GM12891 (cell line): ENCODE data around the gene TNFSF13B.

Experiments
- PAX5 ChIP-seq: IDR thresholded peaks from 2 replicates; pipeline ENCODE4 v1.6.1; 2011; ENCODE audit warnings: low read length, moderate library complexity, mild to moderate bottlenecking; ENCODE audit not compliant: insufficient read depth, severe bottlenecking
- POLR2A ChIP-seq: IDR thresholded peaks from 2 replicates; pipeline ENCODE4 v1.6.1; 2011; ENCODE audit warnings: low read depth, low read length, control low read depth
- POLR2AphosphoS5 ChIP-seq: IDR thresholded peaks from 2 replicates; pipeline ENCODE4 v1.6.1; 2011; ENCODE audit warnings: low read depth, low read length, control low read depth
- POU2F2 ChIP-seq: IDR thresholded peaks from 2 replicates; pipeline ENCODE4 v1.6.1; 2011; ENCODE audit warnings: low read depth, mild to moderate bottlenecking, control low read depth, low read length, moderate library complexity
- SPI1 ChIP-seq: IDR thresholded peaks from 2 replicates; pipeline ENCODE4 v1.6.1; 2011; ENCODE audit warnings: low read depth, low read length, control low read depth
- TAF1 ChIP-seq: IDR thresholded peaks from 2 replicates; pipeline ENCODE4 v1.6.1; 2011; ENCODE audit warnings: low read depth, low read length, control low read depth

- TF ChIP-seq POLR2AphosphoS5: no peak
- no peak for TF ChIP-seq TAF1
- no peak for TF ChIP-seq POLR2A
- TF ChIP-seq SPI1: no peak
- no peak for TF ChIP-seq POU2F2
- no peak for TF ChIP-seq PAX5
These were observed 53.5 kb downstream of the TNFSF13B start for GRCh38 chr13:108323031-108323430.
